ENCODE measurements around the gene AFAP1L1.

Gene AFAP1L1

DNA sequence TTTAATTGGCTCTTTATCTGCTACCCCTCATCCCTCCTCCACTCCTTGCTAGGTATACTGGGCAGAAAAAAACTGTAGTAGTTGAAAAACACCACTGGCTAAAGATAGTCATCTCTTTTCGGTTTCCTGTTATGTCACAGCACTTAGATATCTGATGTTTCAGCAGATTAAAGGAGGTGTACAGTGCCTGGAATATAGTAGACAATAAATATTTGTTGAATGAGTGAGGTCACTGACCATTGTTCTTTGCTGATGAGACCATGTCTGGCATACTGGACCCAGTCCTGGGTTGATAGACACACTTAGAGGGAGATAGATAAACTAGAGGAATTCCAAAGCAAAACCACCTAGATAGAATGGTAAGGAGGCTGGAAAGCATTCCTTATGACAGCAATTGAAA is 76.9 kb downstream of the AFAP1L1 start:
- no peak for DNase-seq (ENCODE audit: low read depth in 3 of 3)

DNA sequence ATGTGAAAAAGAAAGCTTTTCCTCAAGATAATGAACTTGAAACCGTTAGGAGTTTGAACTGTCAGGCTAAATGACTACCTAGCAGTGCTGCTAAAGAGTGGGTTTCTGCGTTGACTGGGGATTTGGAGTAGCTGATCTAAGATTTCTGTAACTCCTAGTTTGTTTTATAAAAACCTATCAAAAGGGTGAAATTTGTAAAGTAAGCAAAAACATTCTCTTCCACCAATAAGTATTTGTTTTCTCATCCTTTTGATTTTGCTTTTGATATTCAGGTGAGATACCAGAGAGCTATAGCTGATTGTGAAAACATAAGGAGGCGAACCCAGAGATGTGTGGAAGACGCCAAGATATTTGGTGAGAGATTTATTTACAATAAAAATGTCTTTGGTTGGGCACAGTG is 77.7 kb downstream of the AFAP1L1 start:
- no peak for DNase-seq (ENCODE audit: low read depth in 3 of 3)

DNA sequence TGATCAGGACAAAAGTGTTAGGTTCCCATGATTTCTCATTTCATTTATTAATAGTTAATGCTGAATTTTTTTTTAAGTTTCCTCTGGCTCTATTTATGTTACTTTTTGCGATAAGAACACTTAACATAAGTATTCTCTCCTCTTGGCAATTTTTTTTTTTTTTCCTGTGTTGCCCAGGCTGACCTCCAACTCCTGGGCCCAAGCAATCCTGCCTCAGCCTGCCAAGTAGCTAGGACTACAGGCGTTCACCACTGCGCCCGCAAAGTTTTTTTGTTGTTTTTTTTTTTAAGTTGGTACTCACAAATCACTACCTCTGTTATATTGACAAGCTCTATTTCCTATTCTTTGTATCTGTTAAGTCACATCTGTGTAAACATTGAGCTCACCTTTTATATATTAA is 80.5 kb downstream of the AFAP1L1 start:
- no peak for DNase-seq (ENCODE audit: low read depth in 3 of 3)

DNA sequence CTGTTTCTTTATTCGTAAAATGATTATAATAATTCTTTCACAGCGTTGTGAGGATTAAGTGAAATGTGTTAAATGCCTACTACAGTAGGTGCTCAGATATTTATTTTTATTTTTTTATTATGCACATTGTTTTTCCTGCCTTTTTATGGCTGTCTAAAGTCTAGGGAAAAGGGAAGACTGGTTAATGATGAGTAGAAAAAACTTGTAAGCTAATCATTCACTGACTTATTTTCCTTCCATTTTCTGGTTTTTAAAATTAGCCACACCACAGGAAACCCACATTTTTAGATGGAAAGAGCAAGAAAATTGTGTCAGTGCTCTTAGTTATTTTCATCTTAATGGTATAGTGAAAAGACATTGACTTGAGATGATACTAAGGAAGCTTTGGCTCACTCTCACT is 82.3 kb downstream of the AFAP1L1 start:
- no peak for DNase-seq (ENCODE audit: low read depth in 3 of 3)

DNA sequence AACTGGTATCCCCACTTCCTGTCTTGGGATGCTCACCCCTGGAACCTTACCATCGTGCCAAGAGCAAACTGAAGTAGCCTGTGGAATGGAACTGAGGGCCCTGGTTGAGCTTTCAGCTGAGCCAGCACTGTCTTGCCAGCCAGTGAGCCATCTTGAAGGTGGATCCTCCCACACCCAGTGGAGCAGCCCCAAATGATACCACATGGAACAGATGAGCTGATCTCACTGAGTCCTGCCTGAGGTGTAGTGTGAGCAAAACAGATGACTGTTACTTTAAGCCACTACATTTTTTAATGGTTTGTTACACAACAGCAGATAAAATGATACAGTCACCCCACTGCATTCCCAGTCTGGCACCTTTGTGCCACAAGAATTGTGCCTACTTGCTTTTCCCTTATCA is 84.0 kb downstream of the AFAP1L1 start:
- DNase-seq (ENCODE audit: low read depth in 3 of 3): no peak

DNA sequence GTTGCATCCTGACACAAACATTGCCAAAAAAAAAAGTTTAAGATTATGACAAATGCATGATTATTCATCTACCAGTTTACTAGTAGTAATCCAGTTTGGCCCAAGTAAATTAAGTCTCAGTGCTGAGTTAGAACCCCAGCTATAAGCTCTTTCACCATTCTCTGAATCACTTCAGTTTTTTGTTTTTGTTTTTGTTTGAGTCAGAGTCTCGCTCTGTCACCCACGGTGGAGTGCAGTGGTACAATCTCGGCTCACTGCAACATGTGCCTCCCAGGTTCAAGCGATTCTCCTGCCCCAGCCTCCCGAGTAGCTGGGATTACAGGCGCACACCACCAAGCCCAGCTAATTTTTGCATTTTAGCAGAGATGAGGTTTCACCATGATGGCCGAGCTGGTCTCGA is 84.7 kb downstream of the AFAP1L1 start:
- no peak for DNase-seq (ENCODE audit: low read depth in 3 of 3)

DNA sequence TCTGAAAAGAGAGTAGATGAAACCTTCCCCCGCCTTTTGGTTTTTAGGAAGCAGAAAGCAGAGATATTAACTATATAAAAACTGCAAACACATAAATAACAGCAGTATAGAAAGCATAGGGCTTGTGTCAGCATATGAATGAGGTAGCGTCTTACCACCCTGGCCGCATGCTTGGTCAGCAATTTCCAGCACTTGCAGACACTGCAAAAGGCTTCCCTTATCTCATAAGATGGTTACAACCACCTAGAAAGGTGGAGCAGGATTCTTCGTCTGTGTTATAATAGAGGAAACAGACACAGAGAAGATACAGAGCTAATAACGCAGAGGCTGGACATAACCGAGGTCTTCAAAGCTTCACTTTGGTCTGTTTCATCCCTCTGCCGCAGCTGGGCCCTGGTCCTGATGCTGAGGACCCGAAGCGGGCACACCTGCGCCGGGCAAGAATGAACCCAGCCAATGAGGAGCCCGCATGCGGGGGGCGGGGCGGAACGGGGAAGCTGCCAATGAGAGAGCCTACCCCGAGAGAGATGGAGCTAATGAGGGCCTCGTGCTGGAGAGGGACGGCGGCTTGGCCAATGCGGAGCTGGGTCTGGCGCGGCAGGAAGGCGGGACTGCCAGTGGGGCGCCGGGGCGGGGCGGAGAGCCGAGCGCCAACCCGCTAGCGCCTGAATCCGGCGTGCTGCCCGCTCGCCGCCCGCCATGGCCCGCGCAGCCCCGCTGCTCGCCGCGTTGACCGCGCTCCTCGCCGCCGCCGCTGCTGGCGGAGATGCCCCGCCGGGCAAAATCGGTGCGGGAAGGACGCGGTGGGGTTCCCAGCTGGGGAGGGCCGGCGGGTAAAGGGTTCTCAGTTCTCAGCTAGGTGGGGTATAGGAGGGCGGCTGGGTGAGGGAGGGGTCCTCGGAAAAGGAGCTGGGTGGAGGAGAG is 86.0 kb downstream of the AFAP1L1 start, which contains the start of gene PCYOX1L:
PCYOX1L (plus strand) TSS at position 677 of the 924 bp plus-strand sequence; CDS start at position 700, 23 bp downstream.
- peak; percentile 96 to 98 (median 98) for DNase-seq (ENCODE audit: low read depth in 3 of 3)

DNA sequence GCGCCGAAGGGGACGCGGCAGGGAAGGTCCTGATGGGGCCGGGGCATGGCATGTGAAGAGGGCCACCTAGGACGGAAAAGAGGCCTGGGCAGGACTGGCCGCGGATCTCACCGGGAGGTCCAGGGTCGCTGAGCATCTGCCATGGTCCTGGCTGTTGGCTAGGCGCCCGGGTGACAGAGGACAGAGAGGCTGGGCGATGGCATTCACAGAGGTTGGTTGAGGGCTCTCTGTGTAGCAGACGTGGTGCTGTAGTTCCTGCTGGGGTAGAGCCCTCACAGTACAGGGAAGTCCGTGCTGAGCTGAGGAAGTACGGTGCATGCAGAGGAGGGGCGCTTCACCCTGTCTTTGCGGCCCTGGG is 86.6 kb downstream of the AFAP1L1 start:
- DNase-seq (ENCODE audit: low read depth in 3 of 3): peak in 1 of 3 experiments; percentile 19

DNA sequence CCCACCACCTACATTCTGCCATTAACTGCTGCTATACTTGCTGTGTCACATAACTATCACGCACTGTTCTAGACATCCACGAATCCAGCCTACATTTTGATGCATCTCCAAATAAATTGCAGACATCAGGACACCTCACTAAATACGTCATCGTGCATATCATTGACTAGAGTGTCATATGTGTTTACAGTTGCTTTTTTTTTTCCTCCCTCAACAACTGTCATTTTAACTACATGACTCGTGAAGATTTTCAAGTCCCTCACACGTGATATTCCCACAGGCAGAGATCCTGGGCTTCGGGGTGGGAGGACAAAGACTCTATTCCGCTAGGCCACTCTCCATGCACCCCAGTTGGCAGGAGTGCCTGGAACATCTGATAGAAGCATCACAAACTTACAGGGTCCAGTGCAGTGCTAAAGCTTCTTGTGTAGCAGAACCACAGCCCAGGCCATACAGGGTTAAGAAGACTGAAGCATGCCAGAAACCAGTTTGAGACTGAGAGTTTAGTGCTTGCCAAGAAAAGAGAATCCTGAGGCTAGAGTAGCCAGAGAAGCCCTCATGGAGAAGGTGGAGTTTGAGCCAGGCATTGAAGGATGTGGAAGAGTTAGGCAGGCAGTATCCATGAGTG is 87.3 kb downstream of the AFAP1L1 start:
- DNase-seq (ENCODE audit: low read depth in 3 of 3): no peak

DNA sequence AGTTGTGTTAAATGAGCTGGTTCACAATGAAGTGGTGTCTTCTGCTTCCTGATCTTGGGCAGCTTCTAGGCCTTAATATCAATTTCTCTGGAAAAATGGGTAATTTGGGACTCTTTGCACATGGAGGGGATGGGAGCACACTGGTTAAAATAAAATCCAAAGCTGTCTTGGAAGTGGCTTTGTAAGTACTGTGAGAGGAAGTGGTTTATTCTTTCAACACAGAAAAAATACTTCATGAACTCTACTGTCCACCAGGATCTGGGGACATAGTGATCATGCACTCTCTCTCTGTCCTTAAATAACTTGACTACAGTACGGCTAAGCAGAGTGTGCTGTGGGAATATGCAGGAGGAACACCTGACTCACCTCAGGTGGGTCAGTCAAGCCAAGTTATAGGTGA is 88.6 kb downstream of the AFAP1L1 start:
- DNase-seq (ENCODE audit: low read depth in 3 of 3): no peak

DNA sequence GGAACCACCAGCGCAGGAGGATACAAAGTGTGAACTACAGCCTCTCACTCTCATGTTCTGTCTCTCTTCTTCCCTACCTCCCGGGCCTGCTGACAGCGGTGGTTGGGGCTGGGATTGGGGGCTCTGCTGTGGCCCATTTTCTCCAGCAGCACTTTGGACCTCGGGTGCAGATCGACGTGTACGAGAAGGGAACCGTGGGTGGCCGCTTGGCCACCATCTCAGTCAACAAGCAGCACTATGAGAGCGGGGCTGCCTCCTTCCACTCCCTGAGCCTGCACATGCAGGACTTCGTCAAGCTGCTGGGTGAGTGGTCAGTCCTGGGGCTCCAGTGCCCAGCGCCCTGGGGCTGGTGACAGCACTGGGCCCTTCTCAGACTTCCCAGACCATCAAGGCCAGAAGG is 90.9 kb downstream of the AFAP1L1 start:
- no peak for DNase-seq (ENCODE audit: low read depth in 3 of 3)

DNA sequence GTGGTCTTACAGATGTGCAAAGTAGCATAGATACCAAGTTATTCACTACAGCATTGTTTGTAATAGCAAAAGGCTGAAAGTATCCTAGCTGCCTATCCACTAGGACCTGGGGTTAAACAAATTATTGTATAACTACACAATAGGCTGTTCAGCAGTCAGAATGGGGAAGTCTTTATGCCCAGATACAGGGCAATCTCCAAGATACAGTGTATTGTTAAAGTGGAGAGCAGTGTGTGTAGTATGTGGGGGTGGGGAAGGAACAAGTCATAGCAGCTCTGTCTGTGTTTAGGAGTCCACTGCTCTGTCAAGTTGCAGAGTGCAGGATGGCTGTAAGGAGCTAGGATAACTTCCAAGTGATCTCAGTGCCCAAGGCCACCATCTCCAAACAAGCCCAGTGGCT is 91.7 kb downstream of the AFAP1L1 start:
- DNase-seq (ENCODE audit: low read depth in 3 of 3): no peak

DNA sequence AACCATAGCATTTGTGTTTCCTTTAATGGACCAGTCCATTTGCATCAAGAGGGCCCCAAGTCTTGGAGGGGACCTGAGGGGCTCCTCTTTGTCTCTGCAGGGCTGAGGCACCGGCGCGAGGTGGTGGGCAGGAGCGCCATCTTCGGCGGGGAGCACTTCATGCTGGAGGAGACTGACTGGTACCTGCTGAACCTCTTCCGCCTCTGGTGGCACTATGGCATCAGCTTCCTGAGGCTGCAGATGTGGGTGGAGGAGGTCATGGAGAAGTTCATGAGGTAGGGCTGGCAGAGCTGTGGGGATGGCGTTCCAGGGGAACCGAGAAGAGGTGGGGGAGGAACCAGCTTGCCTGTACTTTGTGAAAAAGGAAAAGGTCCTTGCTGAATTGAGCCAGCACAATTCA is 92.3 kb downstream of the AFAP1L1 start:
- DNase-seq (ENCODE audit: low read depth in 3 of 3): no peak

DNA sequence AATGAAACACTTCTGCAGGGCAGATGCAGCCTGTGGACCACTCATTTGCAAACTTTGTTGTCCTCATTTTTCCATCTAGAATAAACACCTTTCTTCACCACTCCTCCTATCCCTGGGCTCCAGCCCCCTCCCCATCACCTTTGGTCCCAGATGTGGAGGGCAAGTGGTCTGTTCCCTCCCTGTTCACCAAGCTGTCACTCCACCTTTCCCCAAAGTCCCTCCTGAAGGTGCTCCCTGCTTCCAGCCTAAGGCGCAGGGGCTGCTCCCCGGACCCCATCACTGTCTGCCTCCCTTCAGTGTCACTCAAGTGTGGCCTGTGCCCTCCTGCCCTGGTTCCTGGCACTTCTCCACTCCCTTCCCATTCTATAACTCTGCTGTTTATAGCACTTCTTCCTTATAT is 93.1 kb downstream of the AFAP1L1 start:
- DNase-seq (ENCODE audit: low read depth in 3 of 3): no peak

DNA sequence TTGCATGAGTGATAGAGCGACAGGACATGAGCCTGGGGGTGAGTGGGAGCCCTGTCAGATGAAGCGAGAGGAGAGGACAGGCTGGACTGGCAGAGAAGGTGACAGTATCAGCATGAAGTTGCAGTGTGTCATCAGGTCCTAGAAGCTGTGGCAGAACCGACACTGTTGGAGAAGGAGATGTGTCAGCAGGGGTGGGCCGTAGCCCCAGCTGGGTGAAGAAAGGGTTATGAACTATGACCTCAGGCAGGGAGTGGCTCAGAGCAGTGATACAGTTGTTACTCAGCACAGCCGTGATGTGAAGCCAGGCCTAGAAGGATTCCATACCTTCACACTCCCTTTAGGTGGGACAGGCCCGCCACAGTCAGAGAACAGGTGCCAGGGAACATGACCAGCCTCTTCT is 93.8 kb downstream of the AFAP1L1 start:
- DNase-seq (ENCODE audit: low read depth in 3 of 3): no peak

DNA sequence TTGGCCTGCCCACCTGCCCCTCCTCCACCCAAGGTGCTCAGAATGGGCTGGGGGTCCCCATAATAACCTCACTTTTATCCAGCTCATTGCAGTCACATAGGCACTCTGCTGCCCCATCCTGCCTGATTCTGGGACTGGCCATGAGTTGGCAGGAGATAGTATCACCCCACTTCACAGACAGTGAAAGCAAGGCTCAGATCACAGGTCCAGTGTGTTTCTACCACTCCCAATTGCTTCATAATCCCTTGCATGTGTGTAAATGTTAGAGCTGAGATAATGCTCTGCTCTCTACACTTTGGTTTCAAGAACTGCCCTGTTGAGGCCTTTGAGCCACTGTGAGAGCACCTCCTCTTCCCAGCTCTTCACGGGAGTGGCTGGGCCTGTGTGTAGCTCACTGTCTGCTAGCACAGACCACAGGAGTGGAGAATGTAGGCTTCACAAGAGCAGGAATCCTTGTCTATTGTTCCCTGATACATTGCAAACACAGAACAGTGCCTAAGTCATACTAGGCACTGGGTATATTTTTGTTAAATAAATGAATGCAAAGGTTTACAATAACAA is 94.6 kb downstream of the AFAP1L1 start:
- DNase-seq (ENCODE audit: low read depth in 3 of 3): no peak

DNA sequence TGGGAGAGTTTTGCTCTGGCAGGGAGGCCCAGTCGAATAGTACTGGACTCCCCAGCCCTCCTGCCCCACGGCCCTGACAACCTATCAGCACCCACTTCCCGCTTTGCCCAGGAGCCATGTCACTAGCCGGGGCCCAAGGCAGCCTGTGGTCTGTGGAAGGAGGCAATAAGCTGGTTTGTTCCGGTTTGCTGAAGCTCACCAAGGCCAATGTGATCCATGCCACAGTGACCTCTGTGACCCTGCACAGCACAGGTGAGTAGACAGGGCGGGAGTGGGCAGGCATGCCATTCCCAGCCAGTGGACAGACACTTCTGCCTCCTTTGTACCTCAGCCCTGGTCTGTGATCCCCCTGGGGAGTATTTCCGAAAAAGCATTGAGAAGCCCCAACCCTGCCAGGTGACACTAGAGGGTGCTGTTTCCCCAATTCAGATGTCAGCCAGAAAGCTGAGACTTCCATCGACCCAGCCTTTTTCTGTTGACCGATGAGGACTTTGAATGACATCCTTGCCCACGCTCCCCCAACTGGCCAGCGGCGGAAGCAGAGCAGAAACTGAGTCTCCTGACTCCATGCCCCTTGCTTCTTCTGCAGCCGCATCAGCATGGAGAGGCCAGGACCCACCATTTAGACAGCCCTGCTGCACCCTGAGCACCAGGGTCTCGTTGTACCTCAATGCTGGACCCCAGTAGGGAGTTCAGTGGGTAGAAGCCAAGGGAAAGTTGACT is 95.8 kb downstream of the AFAP1L1 start:
- peak in 1 of 3 experiments; percentile 38 for DNase-seq (ENCODE audit: low read depth in 3 of 3)

DNA sequence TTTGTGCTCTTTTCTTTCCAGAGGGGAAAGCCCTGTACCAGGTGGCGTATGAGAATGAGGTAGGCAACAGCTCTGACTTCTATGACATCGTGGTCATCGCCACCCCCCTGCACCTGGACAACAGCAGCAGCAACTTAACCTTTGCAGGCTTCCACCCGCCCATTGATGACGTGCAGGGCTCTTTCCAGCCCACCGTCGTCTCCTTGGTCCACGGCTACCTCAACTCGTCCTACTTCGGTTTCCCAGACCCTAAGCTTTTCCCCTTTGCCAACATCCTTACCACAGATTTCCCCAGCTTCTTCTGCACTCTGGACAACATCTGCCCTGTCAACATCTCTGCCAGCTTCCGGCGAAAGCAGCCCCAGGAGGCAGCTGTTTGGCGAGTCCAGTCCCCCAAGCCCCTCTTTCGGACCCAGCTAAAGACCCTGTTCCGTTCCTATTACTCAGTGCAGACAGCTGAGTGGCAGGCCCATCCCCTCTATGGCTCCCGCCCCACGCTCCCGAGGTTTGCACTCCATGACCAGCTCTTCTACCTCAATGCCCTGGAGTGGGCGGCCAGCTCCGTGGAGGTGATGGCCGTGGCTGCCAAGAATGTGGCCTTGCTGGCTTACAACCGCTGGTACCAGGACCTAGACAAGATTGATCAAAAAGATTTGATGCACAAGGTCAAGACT is 96.5 kb downstream of the AFAP1L1 start:
- no peak for DNase-seq (ENCODE audit: low read depth in 3 of 3)

DNA sequence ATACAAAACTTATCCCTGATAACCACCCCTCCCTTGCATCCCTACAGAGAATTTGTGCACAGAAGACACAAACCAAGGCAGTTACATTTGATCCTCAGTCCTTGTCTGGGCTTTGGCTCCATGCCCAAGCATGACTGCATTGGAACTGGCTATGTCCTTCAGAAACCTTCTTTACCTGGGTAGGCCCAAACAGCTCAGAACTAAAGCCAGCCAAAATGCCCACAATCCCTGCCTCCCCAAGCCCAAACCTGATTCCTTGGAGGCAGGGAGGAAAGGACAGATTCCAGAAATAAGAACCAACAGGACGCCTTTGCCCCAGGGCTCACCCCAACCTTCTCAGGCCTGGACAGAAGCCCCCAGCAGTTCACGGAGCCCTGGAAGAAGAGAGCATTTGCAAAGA is 99.2 kb downstream of the AFAP1L1 start:
- no peak for DNase-seq (ENCODE audit: low read depth in 3 of 3)

DNA sequence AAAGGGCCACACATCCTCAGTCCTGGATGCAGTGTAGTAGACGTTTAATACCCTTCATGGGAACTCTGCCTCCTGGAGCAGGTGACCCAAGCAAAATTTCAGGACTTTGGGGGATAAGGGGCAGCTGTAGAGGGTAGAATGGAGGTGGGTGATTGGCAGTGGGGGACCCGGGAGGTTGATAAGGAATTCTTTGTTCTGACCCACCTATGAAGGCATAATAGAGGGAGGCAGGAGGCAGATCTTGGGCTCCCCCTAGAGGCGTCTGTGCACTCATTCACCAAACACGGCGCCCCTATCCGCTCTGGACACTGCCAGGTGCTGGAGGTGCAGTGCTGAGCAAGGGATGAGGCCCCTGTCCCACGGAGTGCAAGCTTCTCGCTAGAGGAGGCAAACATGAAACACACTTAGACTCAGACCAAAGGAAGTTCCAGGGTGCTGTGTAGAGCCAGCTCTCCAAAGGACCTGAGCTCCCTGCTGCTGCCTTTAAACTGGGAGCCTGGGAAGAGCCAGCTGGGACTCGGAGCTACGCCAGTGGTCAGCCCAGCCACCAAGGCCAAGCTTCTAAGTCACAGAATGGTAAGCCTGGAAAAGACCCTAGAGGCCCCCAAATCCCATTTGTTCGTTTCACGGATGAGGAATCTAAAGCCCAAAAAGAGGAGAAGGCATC is 99.8 kb downstream of the AFAP1L1 start:
- peak; percentile 28 to 58 (median 58) for DNase-seq (ENCODE audit: low read depth in 3 of 3)
